K562 (cell line): ENCODE data around the gene MBD4. TPM values are rescaled to one million over a fixed set of nuclear protein-coding genes. Genes with fewer than 3 reads are reported as not detected.

Experiments
- ATAC-seq: fragments of 200-7000 bp; cut with Tn5 transposase; 3 replicates; pipeline ENCODE4 v1.9.1; 2020; ENCODE audit warnings: moderate library complexity
- BruUV-seq: library from RNA; stranded (reverse); fragments of 400-500 nt; replicated peaks from 2 replicates; lab custom pipeline; 2021; lab: Mats Ljungman, UMichigan
- CTCF ChIA-PET: fragments of 300-600 bp; formaldehyde crosslinking; extraction: SDS; loops from one replicate; lab custom pipeline; 2021; ENCODE audit warnings: low intra/inter-chr PET ratio; lab: Yijun Ruan, JAX
- POLR2A ChIA-PET: fragments of 300-600, 350-650 bp; sonication (Branson Sonifier 250); formaldehyde crosslinking; extraction: SDS; loops from one replicate; lab custom pipeline; 2021; ENCODE audit warnings: antibody characterized with exemption, inconsistent platforms; lab: Yijun Ruan, JAX
- DNase-seq, 4 experiments: peaks; one replicate each; pipeline versions ENCODE4 v3.0.0 to v3.0.0-alpha.2; 2011 to 2018; ENCODE audit warnings: low spot score in 3 of 4, mixed read lengths in 3 of 4; ENCODE audit errors: extremely low read depth in 1 of 4
- FAIRE-seq: peaks from 2 replicates; lab custom pipeline; 2011; peaks lifted over from hg19 to GRCh38; lab: Jason Lieb, UNC
- H2AFZ ChIP-seq: 2 replicates; pipeline ENCODE4 v1.6.0; 2011; ENCODE audit warnings: low read depth, low read length, control low read depth, inconsistent platforms
- H3K27ac ChIP-seq: fragments of 200-600 bp; 3 replicates; pipeline ENCODE4 v1.8.0; 2011; ENCODE audit warnings: low read depth, mild to moderate bottlenecking, control low read depth, inconsistent platforms, low read length, moderate library complexity, mixed read lengths; ENCODE audit errors: extremely low read depth
- H3K27me3 ChIP-seq, 2 experiments: fragments of 300-600 bp in 1 of 2; 2 replicates in 1 of 2; 3 replicates in 1 of 2; pipeline versions ENCODE4 v1.6.0 to v1.8.0; 2011; ENCODE audit warnings: inconsistent platforms in 2 of 2, low read length in 2 of 2, mild to moderate bottlenecking in 1 of 2, mixed read lengths in 1 of 2, moderate library complexity in 1 of 2; ENCODE audit not compliant: control insufficient read depth in 2 of 2, insufficient read depth in 2 of 2
- H3K36me3 ChIP-seq: fragments of 300-600 bp; 3 replicates; pipeline ENCODE4 v1.8.0; 2011; ENCODE audit warnings: mild to moderate bottlenecking, low read length, inconsistent platforms; ENCODE audit not compliant: control insufficient read depth, insufficient read depth
- H3K4me1 ChIP-seq, 2 experiments: fragments of 200-600 bp in 1 of 2; replicated peaks in 1 of 2; 2 replicates in 1 of 2; 3 replicates in 1 of 2; pipeline versions ENCODE4 v1.5.1 to v1.8.0; 2011; ENCODE audit warnings: inconsistent platforms in 2 of 2, low read length in 2 of 2, mild to moderate bottlenecking in 1 of 2, mixed read lengths in 1 of 2, moderate library complexity in 1 of 2; ENCODE audit not compliant: control insufficient read depth in 2 of 2, insufficient read depth in 2 of 2
- H3K4me2 ChIP-seq: 2 replicates; pipeline ENCODE4 v1.6.1; 2011; ENCODE audit warnings: low read length, control low read depth, inconsistent platforms, mixed read lengths; ENCODE audit not compliant: insufficient read depth
- H3K4me3 ChIP-seq: fragments of 200-600 bp; sonication (generic), shearing (Covaris generic); 2 replicates; pipeline ENCODE4 v1.5.1; 2016; ENCODE audit warnings: control low read depth, inconsistent platforms
- H3K79me2 ChIP-seq: fragments of 200-600 bp; 3 replicates; pipeline ENCODE4 v1.8.0; 2011; ENCODE audit warnings: low read length, inconsistent platforms; ENCODE audit not compliant: control insufficient read depth, insufficient read depth
- H3K9ac ChIP-seq, 2 experiments: 2 replicates each; pipeline versions ENCODE4 v1.6.0 to v1.6.1; 2011; ENCODE audit warnings: low read depth in 2 of 2, low read length in 2 of 2, control low read depth in 1 of 2, inconsistent platforms in 1 of 2, mild to moderate bottlenecking in 1 of 2, mixed read lengths in 1 of 2; ENCODE audit not compliant: insufficient read depth in 1 of 2
- H3K9me1 ChIP-seq: one replicate; pipeline ENCODE4 v1.6.0; 2011; ENCODE audit warnings: inconsistent platforms, mild to moderate bottlenecking, low read length, moderate library complexity; ENCODE audit not compliant: control insufficient read depth, insufficient read depth
- H3K9me3 ChIP-seq: replicated peaks from 2 replicates; pipeline ENCODE4 v1.5.1; 2011; ENCODE audit warnings: low read depth, low read length, inconsistent platforms; ENCODE audit not compliant: control insufficient read depth, insufficient read depth
- H4K20me1 ChIP-seq: replicated peaks from 2 replicates; pipeline ENCODE4 v1.6.1; 2011; ENCODE audit warnings: low read length, inconsistent platforms, mixed read lengths; ENCODE audit not compliant: control insufficient read depth, insufficient read depth
- CHD7 ChIP-seq: fragments of 200-600 bp; sonication (generic); IDR thresholded peaks from one replicate; pipeline ENCODE4 v1.6.1; 2012; ENCODE audit warnings: mild to moderate bottlenecking, low read depth, low read length, inconsistent platforms
- ERF ChIP-seq: fragments of 450-650 bp; formaldehyde crosslinking; IDR thresholded peaks from 2 replicates; pipeline ENCODE4 v1.4.0; 2020; ENCODE audit warnings: mild to moderate bottlenecking, mixed read lengths
- NRF1 ChIP-seq, 2 experiments: fragments of 450-650 bp; IDR thresholded peaks in 1 of 2; conservative IDR thresholded peaks in 1 of 2; 2 replicates each; pipeline ENCODE4 v1.6.1; 2014; ENCODE audit warnings: mild to moderate bottlenecking in 2 of 2
- PURB ChIP-seq: sonication (generic); formaldehyde crosslinking; IDR thresholded peaks from 2 replicates; pipeline ENCODE4 v1.9.0; 2021; ENCODE audit warnings: low read depth, mild to moderate bottlenecking, missing genetic modification reagents
- SREBF1 ChIP-seq: fragments of 150-350 bp; IDR thresholded peaks from 2 replicates; pipeline ENCODE4 v1.6.1; 2014; ENCODE audit warnings: antibody characterized with exemption, low read depth, low read length, borderline replicate concordance
- XRCC5 ChIP-seq: fragments of 200-400 bp; formaldehyde crosslinking; IDR thresholded peaks from 2 replicates; pipeline ENCODE4 v1.6.1; 2017; ENCODE audit warnings: low read depth, mild to moderate bottlenecking, low read length
- ZNF134 ChIP-seq: fragments of 250-450 bp; sonication (Bioruptor Pico); conservative IDR thresholded peaks from 2 replicates; pipeline ENCODE4 v1.4.0; 2020
- ZNF239 ChIP-seq: fragments of 250-450 bp; sonication (Bioruptor Pico); IDR thresholded peaks from 2 replicates; pipeline ENCODE4 v1.4.0; 2020; ENCODE audit warnings: mild to moderate bottlenecking
- WGBS: fragments of 100-300 bp; shearing (Covaris generic); methylation state at CpG from one replicate; pipeline ENCODE4 v1.1.6; 2016; ENCODE audit warnings: low coverage, mixed read lengths; ENCODE audit not compliant: insufficient coverage; ENCODE audit errors: missing lambda C conversion rate; 5-methylcytosine and 5-hydroxymethylcytosine counted together
- in situ Hi-C: fragments of 300-500 bp; cut with MboI; formaldehyde crosslinking; loops from 4 replicates; pipeline ENCODE4 v1.15.0; 2018; ENCODE audit warnings: inconsistent platforms, mixed read lengths
- intact Hi-C: fragments of 100-400 bp; cut with micrococcal nuclease; formaldehyde crosslinking; loops from 2 replicates; pipeline ENCODE4 v1.14.2; 2022
- polyA plus RNA-seq, 8 experiments: library from polyadenylated mRNA; depleted of rRNA in 4 of 8; stranded (reverse) in 5 of 8; unstranded in 3 of 8; fragments of >200 nt; fragmentation: Nextera tagmentation in 2 of 8; fragmentation: Illumina TruSeq in 1 of 8; extraction: Ambion mirVana in 2 of 8; extraction: Trizol in 1 of 8; gene quantifications; 2 replicates each; pipeline versions ENCODE4 v1.2.1 to v1.2.3, GENCODE V29; 2011 to 2014; ENCODE audit warnings: inconsistent platforms in 1 of 8, missing spikeins in 1 of 8
- total RNA-seq, 7 experiments: library from RNA; depleted of rRNA in 6 of 7; stranded (reverse); fragments of >200 nt in 6 of 7; fragmentation: Illumina TruSeq in 2 of 7; extraction: Trizol in 2 of 7; gene quantifications; 2 replicates each; pipeline versions ENCODE4 v1.2.1 to v1.2.3, GENCODE V29; 2011 to 2021; ENCODE audit warnings: low replicate concordance in 1 of 7
- TF ChIP-seq, protein P1 (sequence below): fragments of 200-400 bp; formaldehyde crosslinking; IDR thresholded peaks from 2 replicates; pipeline ENCODE4 v1.6.1; 2017; ENCODE audit warnings: mild to moderate bottlenecking, low read depth, low read length, moderate library complexity

Gene MBD4
- total and polyA plus RNA-seq, 9 of the 15 experiments (the other 6 are each of a cell fraction or from before 2014, with no cell fraction given) = 13.3 to 63.9 (median 39.0) TPM

DNA sequence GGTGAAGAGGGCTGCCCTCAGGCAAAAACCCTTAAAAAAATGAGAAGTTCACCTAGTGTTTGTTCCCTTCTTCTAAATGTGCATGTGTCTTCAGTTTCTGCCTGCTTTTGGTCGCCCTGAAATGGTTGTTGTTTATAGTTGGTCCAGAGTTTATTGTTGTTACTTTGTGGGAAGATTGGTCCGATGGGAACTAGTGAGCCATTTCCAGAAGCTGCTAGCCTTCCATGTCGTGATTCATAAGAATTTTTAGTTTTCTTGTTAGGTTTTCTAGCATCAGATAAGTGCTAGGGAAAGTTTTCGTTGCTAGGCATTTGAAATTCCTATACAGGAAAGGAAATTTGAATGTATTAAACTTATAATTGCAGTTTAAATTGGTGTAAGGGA lies 34.0 kb upstream of the MBD4 start:
- FAIRE-seq = no peak
- TF ChIP-seq SREBF1 (no peak), ZNF134 (no peak), XRCC5 (no peak), ZNF239 (CRISPR knock-in tag) (no peak), PURB (CRISPR knock-in tag) (no peak), ERF (no peak), CHD7 (no peak), NRF1 (conservative IDR thresholded peaks at IDR 0.05 in 1 of 2, IDR thresholded peaks at IDR 0.05 in 1 of 2) (no peak)
- TF ChIP-seq, protein P1, sequence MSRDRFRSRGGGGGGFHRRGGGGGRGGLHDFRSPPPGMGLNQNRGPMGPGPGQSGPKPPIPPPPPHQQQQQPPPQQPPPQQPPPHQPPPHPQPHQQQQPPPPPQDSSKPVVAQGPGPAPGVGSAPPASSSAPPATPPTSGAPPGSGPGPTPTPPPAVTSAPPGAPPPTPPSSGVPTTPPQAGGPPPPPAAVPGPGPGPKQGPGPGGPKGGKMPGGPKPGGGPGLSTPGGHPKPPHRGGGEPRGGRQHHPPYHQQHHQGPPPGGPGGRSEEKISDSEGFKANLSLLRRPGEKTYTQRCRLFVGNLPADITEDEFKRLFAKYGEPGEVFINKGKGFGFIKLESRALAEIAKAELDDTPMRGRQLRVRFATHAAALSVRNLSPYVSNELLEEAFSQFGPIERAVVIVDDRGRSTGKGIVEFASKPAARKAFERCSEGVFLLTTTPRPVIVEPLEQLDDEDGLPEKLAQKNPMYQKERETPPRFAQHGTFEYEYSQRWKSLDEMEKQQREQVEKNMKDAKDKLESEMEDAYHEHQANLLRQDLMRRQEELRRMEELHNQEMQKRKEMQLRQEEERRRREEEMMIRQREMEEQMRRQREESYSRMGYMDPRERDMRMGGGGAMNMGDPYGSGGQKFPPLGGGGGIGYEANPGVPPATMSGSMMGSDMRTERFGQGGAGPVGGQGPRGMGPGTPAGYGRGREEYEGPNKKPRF = no peak

More for the DNA sequence above, 34.0 kb upstream of the MBD4 start:
- ChIA-PET POLR2A (interaction anchor here (2.4 kb wide), 1 partner anchor 12 kb away, joined by 7 read pairs; no protein-coding TSS in a partner anchor), CTCF (no interaction called here)
- intact Hi-C loops (no loop called here), in situ Hi-C loops (no loop called here)
- peaks cover 20% of the 10 kb centered on the region; the same call in 2 of the 3 replicates for H3K36me3 ChIP-seq
- no peaks in the 10 kb centered on the region for H3K9me3 ChIP-seq
- no peak overlapping the region for H3K4me2 ChIP-seq
- no TSS peak for BruUV-seq
- ATAC-seq (no peak), DNase-seq (no peak)
- H3K4me3 ChIP-seq = no peak overlapping the region
- no peak overlapping the region for H3K9ac ChIP-seq
- H3K27me3 ChIP-seq = no peaks in the 10 kb centered on the region
- WGBS = 31% methylated on average over 4 of the region's 4 CpGs
- H2AFZ ChIP-seq = no peak overlapping the region
- no peaks in the 10 kb centered on the region for H3K79me2 ChIP-seq
- H3K9me1 ChIP-seq = no peaks in the 10 kb centered on the region
- H3K4me1 ChIP-seq = peaks cover 0 to 11% of the 10 kb centered on the region in 2 experiments; a peak in 3 of 5 replicates
- H4K20me1 ChIP-seq = no peaks in the 10 kb centered on the region
- H3K27ac ChIP-seq = no peak overlapping the region
